Muscle of leg (tissue), 11 donors: Measurements from ENCODE around the gene MAPK8IP3. TPM values are rescaled to one million over a fixed set of nuclear protein-coding genes. Genes with fewer than 3 reads are reported as not detected.
"Not testable (repeated sequence)": the region's sequence is repeated elsewhere in the genome, so short reads cannot be mapped to it uniquely, and the experiment has no call there.

Experiments
- DNase-seq: peaks from one replicate; pipeline ENCODE4 v3.0.0; 2013
- H3K27ac ChIP-seq: one replicate; pipeline ENCODE4 v1.5.1; 2013; ENCODE audit warnings: mild to moderate bottlenecking, low read length, control low read depth
- H3K27me3 ChIP-seq: one replicate; pipeline ENCODE4 v1.6.1; 2013; ENCODE audit warnings: low read length; ENCODE audit not compliant: control insufficient read depth, insufficient read depth
- H3K36me3 ChIP-seq: one replicate; pipeline ENCODE4 v1.6.1; 2013; ENCODE audit warnings: low read length; ENCODE audit not compliant: control insufficient read depth, insufficient read depth
- H3K4me1 ChIP-seq: one replicate; pipeline ENCODE4 v1.6.1; 2013; ENCODE audit warnings: low read length; ENCODE audit not compliant: control insufficient read depth, insufficient read depth
- H3K4me3 ChIP-seq: one replicate; pipeline ENCODE4 v1.5.1; 2013; ENCODE audit warnings: low read length, control low read depth
- H3K9me3 ChIP-seq: replicated peaks from 2 replicates; pipeline ENCODE4 v1.6.1; 2013; ENCODE audit warnings: low read depth, low read length; ENCODE audit not compliant: control insufficient read depth
- WGBS: methylation state at CpG from one replicate; pipeline ENCODE4 v1.1.5; 2013; ENCODE audit warnings: missing lambda C conversion rate; ENCODE audit not compliant: insufficient coverage; 5-methylcytosine and 5-hydroxymethylcytosine counted together
- polyA plus RNA-seq, 8 donors: library from polyadenylated mRNA; unstranded; fragments of 120-200 nt; gene quantifications; one replicate each; pipeline versions ENCODE4 v1.2.1 to v1.2.3, GENCODE V29; 2013; ENCODE audit warnings: inconsistent platforms in 1 of 8, low replicate concordance in 1 of 8; ENCODE audit not compliant: insufficient read length in 8 of 8, insufficient read depth in 1 of 8
- total RNA-seq: library from RNA; stranded (reverse); fragments of 120-200 nt; gene quantifications from one replicate; pipeline ENCODE4 v1.2.4, GENCODE V29; 2013

Gene MAPK8IP3
- total and polyA plus RNA-seq, 9 donors = 35.6 to 64.3 (median 50.5) TPM

DNA sequence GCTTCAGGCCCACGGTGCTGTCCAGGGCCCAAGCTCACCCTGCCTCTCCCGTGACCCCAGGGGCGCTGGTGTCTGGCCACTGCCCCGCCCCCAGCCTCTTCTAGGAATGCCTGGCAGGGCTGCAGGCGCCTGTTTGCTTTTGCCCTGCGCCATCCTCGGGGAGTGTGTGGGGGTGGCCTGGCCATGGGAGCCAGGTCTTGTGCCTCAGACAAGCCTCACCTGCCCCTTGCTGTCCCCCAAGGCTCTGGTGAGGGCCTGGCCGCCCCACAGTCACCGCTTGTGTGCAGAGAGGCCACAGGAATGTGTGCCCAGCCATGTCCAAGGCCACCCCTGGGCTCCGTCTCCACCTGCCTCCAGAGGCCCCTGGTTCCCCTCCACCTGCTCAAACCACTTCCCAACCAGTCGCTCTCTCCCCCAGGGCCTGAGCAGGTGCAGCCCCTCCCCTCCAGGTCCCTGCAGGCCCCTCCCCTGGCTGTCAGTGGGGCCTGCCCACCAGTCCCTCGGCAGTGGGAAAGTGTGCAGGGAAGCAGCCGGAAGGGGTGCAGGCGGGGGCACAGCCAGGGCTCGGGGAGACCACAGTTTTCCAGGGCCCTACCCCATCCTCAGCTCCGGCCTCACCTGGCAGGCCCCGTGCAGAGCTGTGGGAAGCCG, 88.4 kb downstream of the MAPK8IP3 start:
- 47% methylated on average over 12 of the region's 18 CpGs for WGBS
- Histone ChIP-seq H3K36me3 (peaks cover 24% of the 10 kb centered on the region), H3K4me1 (peaks cover 12% of the 10 kb centered on the region), H3K9me3 (peaks cover 12% of the 10 kb centered on the region), H3K27me3 (no peaks in the 10 kb centered on the region), H3K27ac (no peak overlapping the region), H3K4me3 (no peak overlapping the region)
- DNase-seq = no peak

GRCh38 chr16:1794908-1795666, 89.1 kb downstream of the MAPK8IP3 start:
- Histone ChIP-seq H3K9me3 (peaks cover 14% of the 10 kb centered on the region), H3K36me3 (peaks cover 16% of the 10 kb centered on the region), H3K27me3 (no peaks in the 10 kb centered on the region), H3K4me1 (peaks cover 12% of the 10 kb centered on the region), H3K27ac (no peak overlapping the region), H3K4me3 (no peak overlapping the region)
- DNase-seq = no peak
- WGBS = 72% methylated on average over 22 of the region's 32 CpGs

- H3K27ac ChIP-seq, H3K27me3 ChIP-seq, H3K36me3 ChIP-seq, DNase-seq, H3K4me3 ChIP-seq, H3K4me1 ChIP-seq: not testable (repeated sequence)
- no CpG with 5 or more reads among the region's 5 CpGs for WGBS
- H3K9me3 ChIP-seq = peaks cover 14% of the 10 kb centered on the region
Observed at GRCh38 chr16:1799263-1799662, 93.3 kb downstream of the MAPK8IP3 start.

GRCh38 chr16:1800701-1801100, 94.7 kb downstream of the MAPK8IP3 start:
- Histone ChIP-seq H3K4me1 (no peaks in the 10 kb centered on the region), H3K9me3 (peaks cover 14% of the 10 kb centered on the region), H3K36me3 (peaks cover 3% of the 10 kb centered on the region), H3K27ac (no peak overlapping the region), H3K4me3 (no peak overlapping the region), H3K27me3 (no peaks in the 10 kb centered on the region)
- no peak for DNase-seq
- WGBS = 64% methylated on average over 8 of the region's 10 CpGs

DNA sequence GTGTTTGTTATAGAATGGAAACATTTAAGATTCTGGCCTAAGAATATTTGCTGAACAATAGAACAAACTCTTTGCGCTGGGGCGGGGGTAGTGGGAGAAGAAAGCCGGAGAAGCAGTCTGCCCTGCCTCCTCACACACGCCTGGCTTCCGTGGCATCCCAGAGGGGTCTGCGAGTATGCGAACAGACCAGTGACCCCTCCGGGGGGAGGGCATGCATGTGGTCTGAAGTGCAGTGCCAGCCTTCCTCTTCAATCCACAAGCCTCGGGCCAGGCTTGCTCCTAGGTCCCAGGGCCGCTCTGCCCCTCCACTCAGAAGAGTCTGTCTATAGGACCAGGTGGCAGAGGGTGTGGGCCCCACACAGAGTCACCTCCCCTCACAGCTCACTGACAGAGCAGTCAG, 101.6 kb downstream of the MAPK8IP3 start:
- H3K4me1 ChIP-seq = no peaks in the 10 kb centered on the region
- no peak overlapping the region for H3K4me3 ChIP-seq
- no peak for DNase-seq
- no peaks in the 10 kb centered on the region for H3K27me3 ChIP-seq
- peaks cover 2% of the 10 kb centered on the region for H3K9me3 ChIP-seq
- H3K36me3 ChIP-seq = peaks cover 46% of the 10 kb centered on the region
- 100% methylated on average over 3 of the region's 10 CpGs for WGBS
- H3K27ac ChIP-seq = no peak overlapping the region

- Histone ChIP-seq H3K27me3 (no peaks in the 10 kb centered on the region), H3K36me3 (peaks cover 46% of the 10 kb centered on the region)
- WGBS = 90% methylated on average over 15 of the region's 18 CpGs
Observed at GRCh38 chr16:1808691-1809090, 102.7 kb downstream of the MAPK8IP3 start.

GRCh38 chr16:1809281-1809801, 103.3 kb downstream of the MAPK8IP3 start:
- H3K27ac ChIP-seq = no peak overlapping the region
- no peak overlapping the region for H3K4me3 ChIP-seq
- peaks cover 2% of the 10 kb centered on the region for H3K9me3 ChIP-seq
- H3K4me1 ChIP-seq = peaks cover 4% of the 10 kb centered on the region
- H3K36me3 ChIP-seq = peaks cover 46% of the 10 kb centered on the region
- DNase-seq = no peak
- WGBS = 69% methylated on average over 25 of the region's 28 CpGs
- H3K27me3 ChIP-seq = no peaks in the 10 kb centered on the region

More at GRCh38 chr16:1808691-1809090, 102.7 kb downstream of the MAPK8IP3 start:
- H3K4me3 ChIP-seq = no peak overlapping the region
- no peak for DNase-seq
- peaks cover 4% of the 10 kb centered on the region for H3K4me1 ChIP-seq
- H3K9me3 ChIP-seq = peaks cover 2% of the 10 kb centered on the region
- H3K27ac ChIP-seq = no peak overlapping the region

DNA sequence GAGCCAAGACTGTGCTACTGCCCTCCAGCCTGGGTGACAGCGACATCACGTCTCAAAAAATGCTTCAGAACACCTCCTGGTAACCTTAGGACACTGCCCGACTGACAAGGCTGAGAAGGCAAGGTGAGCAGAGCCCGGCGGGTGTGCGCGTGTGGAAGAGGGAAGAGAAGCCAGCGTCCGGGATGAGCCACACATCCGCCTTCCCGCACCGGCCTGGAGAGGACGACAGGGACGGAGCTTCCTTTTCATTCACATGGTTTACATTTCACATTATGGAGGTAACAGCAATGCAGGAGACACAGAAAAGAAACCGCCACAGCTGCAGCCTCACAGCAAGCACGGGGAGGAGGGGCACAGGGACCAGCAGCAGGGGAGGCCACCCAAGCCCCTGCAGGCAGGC, 104.1 kb downstream of the MAPK8IP3 start:
- DNase-seq = no peak
- Histone ChIP-seq H3K9me3 (peaks cover 2% of the 10 kb centered on the region), H3K36me3 (peaks cover 46% of the 10 kb centered on the region), H3K27ac (no peak overlapping the region), H3K4me3 (no peak overlapping the region), H3K4me1 (peaks cover 4% of the 10 kb centered on the region), H3K27me3 (no peaks in the 10 kb centered on the region)
- WGBS = 93% methylated on average over 6 of the region's 16 CpGs

DNA sequence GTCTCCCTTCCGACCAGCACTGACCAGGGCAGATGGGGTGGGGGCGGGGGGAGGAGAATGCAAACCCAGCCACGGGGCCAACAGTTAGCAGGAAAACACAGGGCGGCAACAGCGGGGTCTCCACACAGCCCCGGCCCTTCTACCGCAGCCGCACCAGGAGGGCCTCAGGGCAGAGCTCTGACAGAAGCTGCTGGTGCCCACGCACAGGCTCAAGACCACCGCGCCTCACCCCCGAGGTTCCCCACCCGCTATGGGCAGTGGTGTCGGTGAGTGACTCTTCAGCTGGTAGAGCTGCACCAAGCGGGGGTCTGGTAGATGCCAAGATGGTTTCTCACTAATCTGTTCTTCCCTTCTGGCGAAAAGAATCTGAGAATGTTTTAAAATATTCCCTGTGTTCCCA, 104.5 kb downstream of the MAPK8IP3 start:
- Histone ChIP-seq H3K4me3 (no peak overlapping the region), H3K27me3 (no peaks in the 10 kb centered on the region), H3K9me3 (peaks cover 2% of the 10 kb centered on the region), H3K27ac (no peak overlapping the region), H3K4me1 (peaks cover 4% of the 10 kb centered on the region), H3K36me3 (peaks cover 50% of the 10 kb centered on the region)
- 85% methylated on average over 13 of the region's 16 CpGs for WGBS
- no peak for DNase-seq

- H3K4me3 ChIP-seq = no peak overlapping the region
- no peaks in the 10 kb centered on the region for H3K9me3 ChIP-seq
- no peak overlapping the region for H3K27ac ChIP-seq
- peak; percentile 60 for DNase-seq
- peaks cover 4% of the 10 kb centered on the region for H3K4me1 ChIP-seq
- H3K36me3 ChIP-seq = peaks cover 51% of the 10 kb centered on the region
- WGBS = 10% methylated on average over 2 of the region's 17 CpGs
- H3K27me3 ChIP-seq = no peaks in the 10 kb centered on the region
Observed at GRCh38 chr16:1812732-1813163, 106.8 kb downstream of the MAPK8IP3 start.
